NCI-H82 treated with DMSO at 0.1 percent for 48 hours (cell line): ENCODE measurements around the gene NTNG1.
"Not testable (repeated sequence)": the region's sequence is repeated elsewhere in the genome, so short reads cannot be mapped to it uniquely, and the experiment has no call there.

Experiments
- DNase-seq: peaks from one replicate; lab custom pipeline; 2025; ENCODE audit not compliant: unreplicated experiment; lab: John Stamatoyannopoulos, UW

NTNG1 gene

DNA sequence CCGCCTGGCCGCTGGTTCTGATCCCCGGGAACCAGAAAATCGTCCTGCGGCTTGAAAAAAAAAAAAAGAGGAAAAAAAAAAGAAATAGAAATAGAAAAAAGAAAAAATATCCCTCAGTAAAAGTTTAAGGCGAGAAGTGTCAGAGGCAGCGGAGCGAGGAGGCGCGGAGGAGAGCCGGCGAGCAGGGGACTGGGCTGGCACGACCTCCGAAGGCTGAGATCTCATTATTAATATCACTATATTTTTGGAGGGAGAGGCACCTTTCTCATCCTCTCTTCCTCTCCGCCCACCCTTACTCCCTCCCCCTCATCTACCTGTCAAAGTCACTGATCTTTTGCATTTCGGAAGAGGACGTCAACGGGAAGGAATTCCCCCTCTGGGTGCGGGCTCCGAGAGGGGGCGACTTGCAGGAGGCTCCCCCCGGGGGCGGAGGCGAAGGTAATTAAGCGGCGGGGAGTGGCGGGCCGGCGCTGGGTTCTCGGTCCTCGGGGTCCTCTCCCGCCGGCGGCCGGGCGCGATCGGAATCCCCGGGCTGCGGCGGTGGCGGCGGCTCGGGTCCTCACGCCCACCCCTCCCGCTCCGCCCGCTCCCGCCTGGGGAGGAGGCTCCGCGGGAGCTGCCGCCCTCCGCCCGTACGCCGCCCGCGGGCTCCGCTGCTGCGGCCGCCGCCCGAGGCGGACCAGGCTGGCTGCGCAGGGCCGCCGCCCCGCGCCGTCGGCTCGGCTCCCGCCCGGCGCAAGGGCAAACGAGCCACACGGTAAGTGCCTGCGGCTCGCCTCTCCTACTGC is at the start of gene NTNG1:
TSS of gene NTNG1 (plus strand) at position 337 of the 788 bp plus-strand sequence.
- DNase-seq = no peak

GRCh38 chr1:107091418-107091817 is 49.4 kb upstream of the NTNG1 start:
- DNase-seq = no peak

GRCh38 chr1:107093395-107093794 is 47.4 kb upstream of the NTNG1 start:
- DNase-seq = not testable (repeated sequence)

GRCh38 chr1:107095647-107096046 is 45.2 kb upstream of the NTNG1 start:
- DNase-seq = no peak

DNA sequence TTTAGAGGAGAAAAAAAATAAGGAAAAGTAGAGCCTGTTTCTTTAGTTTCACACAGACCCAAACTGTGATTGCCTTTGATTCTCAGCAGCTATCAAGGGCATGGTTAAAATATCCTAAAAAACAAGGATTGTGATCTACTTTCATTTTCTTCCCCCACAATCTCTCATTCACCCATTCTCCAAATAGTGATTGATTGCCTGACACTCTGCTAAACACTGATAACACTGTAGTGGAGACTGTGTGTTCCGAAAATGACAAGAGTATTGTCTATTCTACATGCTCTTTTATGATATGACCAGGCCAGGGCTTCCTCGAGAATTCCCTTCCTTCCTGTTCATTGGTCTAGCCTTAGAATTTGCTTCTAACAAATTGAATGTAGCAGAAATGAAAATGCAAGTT is 44.1 kb upstream of the NTNG1 start:
- DNase-seq = no peak

- no peak for DNase-seq
Measured at GRCh38 chr1:107098961-107099360, 41.9 kb upstream of the NTNG1 start.

- no peak for DNase-seq
Measured at GRCh38 chr1:107100331-107100984, 40.4 kb upstream of the NTNG1 start.

DNA sequence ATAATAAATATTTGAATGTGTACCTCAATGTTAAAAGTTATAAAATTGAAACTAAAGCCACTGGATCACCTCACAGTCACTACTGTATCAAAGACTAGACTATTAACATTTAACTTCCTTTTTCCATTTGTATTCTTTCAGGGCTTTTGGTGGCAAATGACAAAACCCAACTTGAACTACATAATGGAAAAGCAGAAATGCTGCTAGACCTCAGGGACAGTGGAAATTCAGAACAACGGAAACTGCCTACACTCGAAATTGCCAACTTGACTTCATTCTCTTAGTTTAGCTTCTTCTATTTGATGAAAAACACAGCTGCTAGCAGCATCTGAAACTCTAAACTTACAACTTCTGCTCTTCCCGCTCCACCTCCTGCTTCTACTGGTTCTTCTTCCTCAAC is 34.9 kb upstream of the NTNG1 start:
- no peak for DNase-seq

- DNase-seq = no peak
Measured at GRCh38 chr1:107110326-107110725, 30.5 kb upstream of the NTNG1 start.

DNA sequence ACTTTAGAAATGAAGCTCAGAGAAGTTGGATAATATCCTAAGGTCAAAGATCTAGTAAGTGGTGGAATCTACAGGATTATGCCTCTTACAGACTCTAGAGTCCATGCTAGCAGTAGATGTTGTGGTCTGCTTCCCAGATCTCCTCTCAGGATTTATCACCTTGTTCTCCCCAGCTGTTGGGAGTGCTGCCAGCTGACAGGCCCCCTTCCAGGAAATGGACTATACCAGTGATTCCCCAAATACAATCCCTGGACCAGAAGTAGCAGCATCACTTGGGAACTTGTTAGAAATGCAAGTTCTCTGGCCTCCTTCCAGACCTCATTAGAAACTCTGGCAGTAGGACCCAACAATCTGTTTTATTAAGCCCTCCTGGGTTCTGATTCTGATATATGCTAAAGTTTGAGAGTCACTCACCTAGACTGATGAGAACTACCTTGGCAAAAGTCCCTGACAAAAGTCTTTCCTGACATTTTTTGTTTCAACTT is 24.5 kb upstream of the NTNG1 start:
- no peak for DNase-seq

DNA sequence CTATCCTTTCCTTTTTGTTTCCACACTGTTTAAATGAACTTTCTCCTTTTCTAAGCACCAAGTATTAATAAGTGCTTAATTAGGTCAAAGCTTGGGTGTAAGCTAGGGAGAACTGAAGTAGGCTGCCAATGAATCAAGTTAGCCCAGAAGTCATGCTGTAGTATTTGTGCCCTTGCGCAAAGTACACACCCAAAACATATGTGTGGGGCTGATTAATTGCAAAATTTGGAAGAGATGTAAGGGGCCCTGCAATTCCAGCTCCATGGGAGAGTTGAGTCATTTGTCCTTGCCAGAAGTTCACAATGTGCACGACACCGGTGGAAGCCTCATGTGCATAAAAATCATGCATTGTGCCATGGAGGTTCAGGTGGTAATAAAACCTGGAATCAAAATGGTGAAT is 18.6 kb upstream of the NTNG1 start:
- DNase-seq = no peak

DNA sequence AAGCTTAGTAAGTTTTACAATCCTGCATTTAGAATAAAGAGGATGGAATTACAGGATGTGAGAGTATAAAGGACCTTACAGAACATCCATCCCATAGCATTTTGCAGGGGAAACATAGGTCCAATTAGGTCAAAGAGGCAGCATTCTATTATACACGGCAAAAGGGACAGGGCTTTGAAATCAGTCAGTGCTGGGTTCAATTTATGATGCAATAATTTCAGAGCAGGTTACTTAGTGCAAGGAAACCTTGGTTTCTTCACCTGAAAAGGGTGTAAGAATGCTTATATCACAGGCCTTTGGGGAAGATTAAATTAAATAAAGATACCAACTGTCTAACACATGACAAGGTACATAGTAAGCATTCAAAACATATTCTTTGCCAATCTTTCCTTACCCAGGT is 17.1 kb upstream of the NTNG1 start:
- no peak for DNase-seq

GRCh38 chr1:107124694-107125093 is 16.1 kb upstream of the NTNG1 start:
- peak; percentile 12 for DNase-seq

GRCh38 chr1:107132195-107132594 is 8.6 kb upstream of the NTNG1 start:
- no peak for DNase-seq

DNA sequence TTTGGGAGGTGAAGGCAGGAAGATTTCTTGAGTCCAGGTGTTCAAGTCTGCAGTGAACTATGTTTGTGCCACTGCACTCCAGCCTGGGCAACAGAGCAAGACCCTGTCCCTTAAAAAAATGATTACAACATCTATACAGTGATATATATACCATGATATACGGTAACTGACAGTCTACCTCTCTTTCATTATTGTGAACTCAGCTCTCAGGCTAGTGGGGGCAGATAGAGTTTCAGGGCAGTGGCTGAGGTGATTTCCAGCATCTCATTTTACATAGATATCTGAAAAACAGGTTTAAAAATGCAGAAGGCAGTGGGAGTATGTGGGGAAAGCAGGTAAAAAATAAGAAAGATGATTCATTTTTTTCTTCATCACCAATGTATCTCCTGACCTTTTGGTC is 8.1 kb upstream of the NTNG1 start:
- DNase-seq = no peak

GRCh38 chr1:107135463-107135862 is 5.4 kb upstream of the NTNG1 start:
- DNase-seq = no peak

DNA sequence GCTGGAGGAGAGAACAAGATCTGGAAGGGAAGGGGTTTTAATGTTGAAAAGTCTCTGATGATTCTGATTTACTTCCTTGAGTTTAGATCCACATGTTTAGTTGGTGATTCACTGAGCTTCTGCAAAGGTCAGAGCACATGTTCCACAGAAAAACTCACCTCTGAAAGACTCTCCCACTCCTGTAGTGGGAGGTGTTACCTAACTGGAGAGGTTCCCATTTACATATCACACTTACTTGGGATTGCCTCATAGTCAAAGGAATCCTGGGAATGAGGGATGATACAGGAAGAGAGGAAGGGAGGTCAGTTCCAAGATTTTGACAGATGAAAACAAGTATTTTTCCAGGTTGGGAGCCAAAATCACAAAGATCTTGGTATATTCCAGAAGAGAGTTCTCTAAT is 2.7 kb upstream of the NTNG1 start:
- DNase-seq = no peak

GRCh38 chr1:107138767-107139445 is 1.9 kb upstream of the NTNG1 start:
- DNase-seq = no peak

GRCh38 chr1:107139833-107140702 is 771 bp upstream of the NTNG1 start:
- DNase-seq = no peak

- DNase-seq = peak; percentile 57
Measured at GRCh38 chr1:107141491-107142126, 770 bp downstream of the NTNG1 start.
